HG02870 (cell line): ENCODE data around the gene INSYN2B.
A peak's percentile ranks its signal among the peaks of the same experiment; 100 is the strongest.

Source experiments
- ATAC-seq: cut with Tn5 transposase; IDR thresholded peaks from one replicate; pipeline ENCODE4 v1.9.1; 2021; ENCODE audit warnings: mild to moderate bottlenecking, moderate library complexity; ENCODE audit not compliant: unreplicated experiment

The INSYN2B gene

DNA sequence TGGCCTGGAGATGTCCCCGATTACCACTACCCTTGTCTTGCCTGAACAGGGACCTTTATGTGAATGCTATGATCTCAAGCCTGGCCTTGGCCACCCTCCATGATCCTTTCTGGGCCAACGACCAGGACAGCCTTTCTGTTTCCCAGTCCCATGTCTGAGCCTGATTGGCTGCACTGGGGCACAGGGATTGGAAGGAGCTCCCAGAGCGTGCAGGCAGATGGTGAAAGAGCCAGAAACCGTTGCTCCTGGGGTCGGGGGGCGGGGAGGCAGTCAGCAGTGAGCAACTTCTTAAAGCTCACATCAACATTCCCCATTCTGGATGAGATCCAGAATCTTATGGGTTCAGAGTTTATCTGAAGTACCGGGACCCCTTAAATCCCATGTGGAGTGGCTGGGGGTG is 84.4 kb downstream of the INSYN2B start:
- no peak for ATAC-seq

DNA sequence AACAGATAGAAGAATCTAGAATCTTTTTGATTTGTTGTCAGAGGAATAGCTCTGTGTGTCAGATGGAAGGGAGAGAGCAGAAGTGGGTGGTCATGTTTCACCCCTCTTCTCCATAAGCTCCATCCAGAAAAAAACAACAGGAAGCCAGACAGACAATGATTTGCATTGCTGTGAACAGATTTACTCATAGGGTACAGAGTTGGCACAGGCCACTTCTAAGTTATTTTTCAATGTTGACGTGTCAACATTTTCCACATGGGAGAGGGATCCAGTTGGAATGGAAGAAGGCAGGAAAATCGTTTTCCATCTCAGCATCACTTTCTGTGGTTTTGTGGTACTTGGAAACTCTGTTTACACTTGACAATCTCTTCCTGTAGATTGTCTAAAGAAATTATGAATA is 86.7 kb downstream of the INSYN2B start:
- ATAC-seq, result no peak

DNA sequence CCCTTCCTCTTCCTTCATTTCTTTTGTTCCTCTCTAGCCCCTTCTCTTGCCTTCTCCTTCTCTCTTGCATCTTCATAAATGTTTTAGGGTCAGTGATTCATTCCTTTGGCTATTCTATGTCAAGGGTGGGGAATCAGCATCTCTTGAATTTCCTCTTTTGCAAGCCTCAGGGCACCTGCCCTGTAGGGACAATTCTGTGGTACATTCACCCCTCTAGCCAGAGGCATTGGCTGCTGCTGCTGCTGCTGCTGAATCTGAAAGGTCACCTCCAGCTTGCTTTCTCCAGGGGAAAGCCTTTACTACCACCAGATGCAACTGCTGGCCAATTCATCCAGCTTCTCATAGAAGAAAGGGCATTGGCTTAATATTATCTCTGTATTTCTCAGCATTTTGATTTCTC is 87.3 kb downstream of the INSYN2B start:
- ATAC-seq, result no peak

DNA sequence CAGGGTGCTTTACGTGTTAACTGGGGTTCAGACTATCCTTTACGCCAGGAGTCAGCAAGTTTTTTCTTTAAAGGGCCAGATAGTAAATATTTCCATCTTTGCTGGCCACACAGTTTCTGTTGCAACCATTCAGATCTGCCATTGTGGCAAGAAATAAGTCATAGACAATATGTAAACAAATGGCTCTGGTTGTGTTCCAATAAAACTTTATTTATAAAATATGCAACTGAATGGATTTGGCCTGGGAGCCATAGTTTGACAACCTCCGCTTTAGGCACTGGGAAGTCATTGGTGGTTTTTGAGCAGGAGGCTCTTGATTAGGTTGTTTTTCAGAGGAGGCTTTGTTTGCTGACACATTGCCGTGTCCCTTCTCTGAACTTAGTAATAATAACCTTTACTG is 90.7 kb downstream of the INSYN2B start:
- no peak for ATAC-seq

DNA sequence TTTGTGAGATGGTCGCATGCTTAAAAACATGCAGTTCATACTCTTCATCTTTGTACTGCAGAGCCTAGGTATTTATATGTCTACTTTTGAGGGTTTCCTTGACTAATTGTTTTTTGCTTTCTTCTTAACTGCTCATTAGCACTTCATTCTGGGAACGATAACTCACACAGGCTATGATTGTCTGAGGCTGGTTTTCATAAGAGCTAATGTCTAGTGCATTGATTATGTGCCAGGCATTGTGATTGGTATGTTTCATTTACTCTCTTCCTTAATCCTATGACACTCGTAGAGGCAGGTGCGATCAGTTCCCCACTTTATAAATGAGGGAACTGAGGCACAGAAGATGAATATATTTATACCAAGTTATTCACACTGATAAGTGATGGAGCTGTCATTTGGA is 93.6 kb downstream of the INSYN2B start:
- no peak for ATAC-seq

DNA sequence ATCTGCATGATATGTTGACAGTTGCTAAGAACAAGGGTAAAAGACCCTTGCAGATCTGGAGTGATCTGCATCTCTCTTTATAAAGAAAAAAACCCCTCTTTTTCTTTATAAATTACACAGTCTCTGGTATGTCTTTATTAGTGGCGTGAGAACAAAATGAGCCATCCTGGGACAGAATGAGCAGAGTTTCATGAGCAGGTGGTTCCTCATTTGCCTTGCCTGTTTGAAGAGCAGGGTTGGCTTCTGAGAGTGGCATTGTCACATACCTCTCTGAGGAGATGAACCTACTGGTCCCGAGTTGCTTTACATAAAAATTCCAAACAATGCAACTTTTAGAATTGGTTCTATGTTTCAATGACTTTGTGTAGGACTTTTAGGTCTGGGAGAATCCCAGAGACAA is 94.3 kb downstream of the INSYN2B start:
- ATAC-seq, result peak; percentile 48

DNA sequence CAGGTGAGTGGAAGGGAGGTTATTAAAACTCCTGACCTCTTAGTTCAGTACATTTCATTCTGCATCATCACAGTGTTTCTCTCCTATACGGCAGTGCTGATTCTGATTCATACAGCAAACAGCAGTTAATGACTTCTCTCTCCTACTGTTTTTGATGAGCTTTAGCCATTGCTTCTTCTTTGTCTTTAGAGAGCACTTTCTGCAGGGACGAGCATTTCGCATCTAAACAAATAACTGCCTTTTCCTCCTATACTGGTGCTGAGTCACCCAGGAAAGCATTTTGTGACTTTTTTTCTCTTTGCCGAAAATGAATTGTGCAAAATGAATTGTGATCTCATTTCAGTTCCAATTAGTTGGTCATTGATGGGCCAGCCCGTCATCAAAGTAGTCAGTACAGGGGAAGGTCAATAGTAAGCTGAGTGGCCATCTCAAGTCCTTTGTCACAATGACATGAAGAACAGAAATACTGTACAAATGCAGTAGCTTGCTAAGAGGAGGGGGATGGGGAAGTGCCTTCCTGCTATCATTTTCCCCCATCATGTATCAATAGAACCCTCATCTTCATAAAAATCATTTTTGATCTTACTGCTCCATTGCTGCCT is 98.5 kb downstream of the INSYN2B start:
- ATAC-seq, result no peak

DNA sequence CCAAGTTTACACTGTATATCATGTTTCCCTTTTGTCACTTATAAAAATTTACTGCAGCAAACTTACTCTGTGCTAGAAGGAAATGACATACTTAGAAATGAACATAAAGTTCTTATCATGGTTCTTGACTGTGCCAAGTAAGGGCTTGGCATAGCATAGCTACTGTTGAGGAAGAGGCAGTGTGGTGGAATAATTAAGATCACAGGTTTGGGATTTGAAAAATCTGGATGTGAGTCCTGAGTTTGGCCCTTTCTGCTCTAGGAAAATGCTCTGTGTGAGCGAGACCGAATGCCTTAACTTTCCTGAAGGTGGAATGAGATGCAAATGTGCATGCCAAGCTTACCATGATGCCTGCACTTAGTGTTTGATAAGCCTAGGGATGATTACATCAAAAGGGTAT is 99.5 kb downstream of the INSYN2B start:
- no peak for ATAC-seq

DNA sequence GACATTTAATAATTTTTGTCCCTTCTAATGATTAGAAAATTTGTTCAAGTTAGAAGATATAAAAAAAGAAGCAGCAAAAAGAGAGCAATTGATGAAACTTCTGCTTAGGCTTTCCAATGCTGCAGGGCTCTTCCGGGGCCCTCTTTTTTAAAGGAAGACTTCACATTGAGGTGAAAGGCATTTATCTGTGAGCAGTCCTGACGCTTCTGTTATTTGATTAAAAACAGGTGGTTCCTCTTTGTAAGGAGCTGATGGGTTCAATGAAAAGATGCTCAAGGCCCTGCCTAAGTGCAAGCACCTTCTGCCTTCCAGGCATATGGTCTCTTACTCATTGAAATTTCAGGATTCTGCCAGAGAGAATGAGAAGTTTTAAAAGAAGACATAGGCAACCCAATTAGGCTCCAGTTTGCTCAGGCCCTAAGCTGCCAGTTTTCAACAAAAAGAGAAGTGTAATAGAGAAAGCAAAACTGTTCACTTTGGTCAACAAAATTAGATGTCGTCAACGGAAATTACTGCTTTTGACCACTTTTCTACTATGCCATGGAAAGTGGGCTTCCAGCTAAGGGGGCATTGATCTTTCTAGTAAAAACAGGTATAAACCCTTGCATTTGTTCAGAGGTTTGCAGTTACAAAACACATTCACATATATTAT is 100.2 kb downstream of the INSYN2B start:
- ATAC-seq, result no peak

DNA sequence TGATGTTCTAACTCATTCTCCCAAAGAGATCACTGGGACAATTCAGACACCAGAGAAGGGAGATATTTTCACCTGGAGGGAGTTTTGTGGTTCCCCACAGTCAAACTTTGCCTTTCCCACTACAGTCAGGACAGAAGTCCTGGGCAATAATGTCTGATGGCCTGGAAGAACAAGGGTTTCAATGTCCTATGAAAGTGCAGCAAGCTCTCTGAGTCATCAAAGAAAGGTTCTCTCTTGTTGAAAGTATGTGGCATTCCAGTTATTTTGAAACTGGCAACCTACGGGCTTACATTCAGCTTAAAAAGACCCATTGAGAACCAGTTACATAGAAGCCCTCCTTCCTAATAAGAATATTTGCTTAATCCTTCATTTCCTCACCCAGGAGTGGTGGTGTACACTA is 103.9 kb downstream of the INSYN2B start:
- ATAC-seq, result no peak

DNA sequence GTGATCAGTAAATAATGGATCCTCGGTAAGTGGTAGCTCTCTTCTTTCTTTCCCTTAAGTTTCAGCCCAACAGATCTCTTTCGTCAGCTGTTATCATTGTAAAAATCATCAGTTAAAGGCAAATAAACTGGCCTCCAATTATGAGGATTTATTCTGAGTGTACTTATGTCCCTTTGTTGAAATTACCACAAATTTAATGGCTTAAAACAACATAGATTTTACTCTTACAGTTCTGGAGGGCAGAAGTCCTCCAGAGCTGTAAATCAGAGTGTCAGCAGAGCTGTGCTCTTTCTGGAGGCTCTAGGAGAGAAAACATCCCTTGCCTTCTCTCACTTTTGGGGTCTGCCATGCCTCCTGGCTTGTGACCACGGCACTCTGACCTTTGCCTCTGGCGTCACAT is 104.6 kb downstream of the INSYN2B start:
- ATAC-seq, result no peak

DNA sequence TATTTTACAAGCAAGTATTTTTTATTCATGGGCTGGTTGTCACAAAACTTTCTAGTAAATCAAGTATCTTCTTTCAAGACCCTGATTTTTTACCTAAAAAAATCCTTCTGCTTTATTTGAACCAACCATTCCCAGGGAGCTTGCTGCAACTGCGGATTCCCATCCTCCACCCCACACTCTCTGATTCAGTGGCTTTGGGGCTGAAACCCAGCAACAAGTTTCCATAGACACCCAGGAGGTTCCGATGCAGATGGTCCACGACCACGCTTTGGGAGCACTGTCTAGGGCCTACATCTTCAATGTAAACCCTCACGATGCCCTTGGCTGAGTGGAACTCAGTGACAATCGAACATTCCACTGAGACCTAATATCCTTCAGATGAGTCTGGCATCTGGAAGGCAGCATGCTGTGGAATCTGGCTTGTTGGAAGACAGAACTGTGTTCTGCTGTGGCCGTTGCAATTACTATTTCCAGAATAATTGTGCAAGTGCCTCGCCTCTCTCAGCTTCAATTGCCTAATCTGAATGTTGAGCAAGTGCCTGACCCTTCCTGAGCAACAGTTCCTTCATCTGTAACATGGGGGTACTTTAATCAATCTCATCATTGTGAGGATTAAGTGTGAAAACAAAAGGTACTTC is 105.1 kb downstream of the INSYN2B start:
- ATAC-seq, result no peak

DNA sequence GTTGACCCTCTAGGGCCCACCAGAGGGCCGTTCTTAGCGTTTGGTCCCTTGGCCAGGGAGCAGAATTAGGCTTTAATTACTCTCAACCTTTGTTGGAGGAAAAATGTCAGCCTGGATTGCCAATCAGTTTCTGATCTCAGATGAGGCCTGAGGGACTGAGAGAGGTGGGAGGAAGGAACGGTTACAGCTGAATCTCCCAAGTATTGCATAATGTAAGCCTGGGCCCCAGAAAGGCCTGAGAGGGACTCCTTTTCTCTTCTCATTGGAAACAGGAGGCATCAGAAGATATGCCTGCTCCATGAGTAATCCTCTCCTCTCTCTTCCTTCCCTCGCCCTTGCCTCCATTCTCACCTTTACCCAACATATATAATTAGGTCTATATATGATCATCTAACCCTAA is 105.7 kb downstream of the INSYN2B start:
- ATAC-seq, result no peak

DNA sequence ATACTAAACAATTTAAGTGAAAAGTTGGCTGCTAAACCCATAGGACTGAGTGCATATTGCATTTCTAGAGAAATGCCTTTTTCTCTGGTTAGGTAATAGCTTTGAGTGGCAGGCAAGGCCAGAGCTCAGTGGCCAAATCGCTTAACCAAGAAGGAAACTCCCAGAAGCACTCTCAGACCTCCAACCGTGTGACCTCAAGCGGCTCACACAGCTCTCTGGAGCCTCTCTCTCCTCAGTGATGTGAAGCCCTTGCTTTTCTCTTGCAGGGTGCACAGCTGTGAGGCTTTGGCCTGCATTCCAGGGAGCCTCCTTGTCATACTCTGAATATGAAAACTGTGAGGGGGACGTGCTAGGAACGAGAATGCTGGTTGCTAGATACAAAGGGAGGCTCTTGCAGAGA is 106.7 kb downstream of the INSYN2B start:
- ATAC-seq, result no peak

DNA sequence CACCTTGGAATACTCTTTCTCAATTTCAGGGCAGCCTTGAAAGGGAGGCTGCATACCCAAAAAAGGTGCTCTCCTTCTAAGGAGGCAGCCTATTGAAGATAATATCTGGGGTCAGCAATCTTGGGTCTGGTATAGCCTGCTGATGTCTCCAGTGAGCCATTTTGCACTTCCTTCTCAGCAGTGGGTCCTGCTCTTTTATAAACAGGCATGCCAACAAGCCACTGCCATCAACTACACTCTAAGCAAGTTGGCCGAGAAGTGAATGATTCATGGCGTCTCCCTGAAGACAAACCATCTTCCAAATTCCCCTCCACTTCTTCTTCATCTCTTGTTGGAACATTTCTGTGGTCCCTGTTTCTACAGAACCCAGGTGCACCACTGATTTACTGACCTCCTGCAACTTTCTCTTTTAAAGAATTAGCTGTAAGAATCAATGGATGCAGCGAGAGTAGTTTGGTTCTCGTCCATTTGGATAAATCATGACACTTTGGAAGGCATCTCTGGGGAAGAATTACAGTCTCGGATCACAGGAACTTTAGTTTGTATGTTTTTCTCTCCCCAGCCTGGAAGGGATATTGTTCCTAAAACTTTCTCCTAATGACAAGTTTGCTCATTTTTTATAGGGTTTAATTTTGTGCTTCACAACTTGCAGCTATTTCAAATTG is 108.3 kb downstream of the INSYN2B start:
- ATAC-seq, result no peak

DNA sequence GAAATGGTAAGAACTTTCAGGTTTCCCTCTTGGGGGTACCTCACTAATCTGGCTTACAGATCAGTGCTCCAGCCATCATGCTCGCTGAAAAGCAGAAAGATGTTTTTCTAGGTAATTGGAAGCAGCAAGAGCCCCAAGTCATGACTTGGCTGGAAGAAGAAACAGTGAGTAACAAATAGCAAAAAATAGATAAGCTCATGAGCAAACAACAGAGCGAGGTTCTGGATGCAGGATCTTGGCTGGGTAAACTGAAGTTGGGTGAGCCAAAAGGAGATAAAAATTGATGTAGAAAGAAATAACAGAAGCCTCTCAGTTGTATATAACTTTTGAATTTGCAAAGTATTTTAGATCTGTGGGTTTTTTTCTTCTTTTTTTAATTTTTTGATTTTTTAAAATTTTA is 110.1 kb downstream of the INSYN2B start:
- ATAC-seq, result no peak

DNA sequence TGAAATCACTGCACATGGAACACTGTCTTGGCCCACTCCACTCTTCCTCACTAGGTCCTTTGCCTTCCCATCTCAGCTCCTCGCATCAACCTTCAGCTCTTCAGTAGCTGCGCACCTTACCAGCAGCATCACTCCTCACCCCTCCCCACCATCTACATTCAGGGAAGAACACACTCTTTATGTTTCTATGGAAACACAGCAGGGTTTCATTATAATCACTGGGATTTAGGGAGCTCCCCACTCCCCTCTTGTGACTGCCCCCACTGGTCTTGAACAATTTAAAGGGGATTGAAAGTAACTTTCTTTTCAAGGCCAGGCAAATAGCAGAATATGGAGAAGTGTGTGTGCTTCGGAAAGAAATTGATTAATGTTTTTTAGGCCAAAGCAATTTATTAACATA is 111.2 kb downstream of the INSYN2B start:
- ATAC-seq, result no peak

DNA sequence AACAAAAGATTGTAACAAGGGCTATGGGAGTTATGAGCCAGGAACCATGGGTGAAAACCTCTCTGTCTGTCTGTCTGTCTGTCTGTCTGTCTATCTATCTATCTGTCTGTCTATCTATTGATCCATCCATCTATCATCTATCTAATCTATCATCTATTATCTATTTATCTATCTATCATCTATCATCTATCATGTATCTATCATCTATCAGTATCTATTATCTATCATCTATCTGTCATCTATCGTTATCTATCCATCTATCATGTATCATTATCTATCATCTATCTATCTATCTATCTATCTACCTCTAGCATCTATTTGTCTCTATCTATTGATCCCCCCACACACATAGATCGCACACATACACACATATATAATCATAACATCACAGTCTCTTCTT is 112.9 kb downstream of the INSYN2B start:
- no peak for ATAC-seq

DNA sequence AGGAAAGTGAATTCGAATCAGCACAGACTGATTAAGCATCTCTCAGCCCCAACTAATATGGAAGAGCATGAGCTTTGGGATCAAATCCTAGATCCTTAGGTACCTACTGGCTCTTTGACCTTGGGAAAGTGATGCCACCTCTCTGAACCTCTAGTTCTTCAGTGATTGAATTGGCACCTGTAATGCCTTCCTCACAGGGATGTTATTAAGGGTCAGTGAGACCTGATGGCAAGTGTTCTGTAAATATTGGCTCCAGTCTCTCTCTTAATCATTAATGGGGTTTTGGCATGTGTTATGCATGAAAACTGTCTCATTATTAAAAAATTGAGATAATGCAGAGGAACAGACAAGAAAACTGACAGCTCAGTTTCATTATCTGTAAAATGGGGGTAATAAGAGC is 115.8 kb downstream of the INSYN2B start:
- ATAC-seq, result no peak

DNA sequence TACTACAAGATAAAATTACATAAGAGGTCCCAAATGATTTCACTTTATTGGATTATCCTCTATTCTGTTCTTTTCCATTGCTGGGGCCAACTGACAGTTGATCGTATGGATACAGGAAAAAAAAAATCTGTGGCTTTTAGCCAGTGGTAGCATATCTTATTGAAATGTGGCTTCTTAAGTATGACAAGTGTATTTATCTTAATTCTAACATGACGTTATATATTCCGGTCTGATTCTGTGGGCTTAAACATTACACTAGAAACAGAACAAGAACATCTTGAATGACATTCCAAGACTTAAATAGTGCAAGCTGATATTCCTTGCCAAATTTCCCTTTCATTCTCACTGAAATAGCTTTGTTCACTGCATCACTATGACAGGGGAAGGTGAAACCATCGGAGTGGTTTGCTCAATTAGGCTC is 117.9 kb downstream of the INSYN2B start:
- ATAC-seq, result no peak

DNA sequence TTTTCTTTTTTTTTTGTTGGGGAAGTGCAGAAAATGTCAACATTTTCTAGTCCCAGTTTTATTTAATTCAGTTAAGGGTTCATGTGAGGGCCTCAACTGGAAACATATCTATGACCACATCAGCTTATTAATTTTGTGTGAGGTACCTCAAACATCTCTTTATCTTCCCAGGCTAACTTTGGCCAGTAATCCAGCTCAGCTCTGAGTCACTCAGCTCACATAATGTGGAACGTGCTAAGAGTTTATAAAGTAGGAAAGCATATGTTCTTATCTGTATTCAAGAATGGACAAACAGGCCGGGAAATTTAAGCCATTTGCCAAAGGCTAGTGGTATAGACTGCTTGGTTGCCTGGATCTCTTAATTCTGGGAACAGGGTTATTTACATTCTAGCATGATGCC is 118.4 kb downstream of the INSYN2B start:
- no peak for ATAC-seq

DNA sequence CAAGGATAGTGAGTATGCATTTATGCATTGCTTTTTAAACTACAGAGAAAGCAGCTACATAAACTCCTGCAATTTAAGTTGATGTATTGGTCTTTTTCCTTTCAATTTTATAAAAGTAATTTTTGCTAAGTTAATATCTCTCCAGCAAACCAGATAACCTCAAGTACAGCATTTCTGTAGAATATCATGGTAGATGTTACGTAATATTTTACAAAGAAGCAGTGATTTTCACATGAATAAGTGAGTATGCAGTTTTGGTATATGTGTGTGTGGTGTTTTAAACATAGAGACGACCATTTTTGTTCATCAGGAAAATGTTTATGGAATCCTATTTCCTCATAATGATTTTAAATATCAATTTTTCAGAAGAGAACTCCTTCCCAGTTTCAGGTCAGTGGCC is 118.9 kb downstream of the INSYN2B start:
- ATAC-seq, result no peak
